Left renal pelvis (tissue), 4 donors: ENCODE measurements around the gene C16orf74. TPM values are rescaled to one million over a fixed set of nuclear protein-coding genes. Genes with fewer than 3 reads are reported as not detected.

Experiments
- DNase-seq, 4 donors: peaks; one replicate each; pipeline ENCODE4 v3.0.0-alpha.2; 2013; ENCODE audit warnings: low read depth in 4 of 4, low spot score in 3 of 4
- polyA plus RNA-seq, 4 donors: library from polyadenylated mRNA; unstranded; fragments of 120-200 nt; gene quantifications; one replicate each; pipeline ENCODE4 v1.2.1, GENCODE V29; 2013; ENCODE audit not compliant: insufficient read length in 4 of 4

Gene C16orf74
- polyA plus RNA-seq, 4 donors: 2.5 to 3.7 (median 3.2) TPM

- no peak for DNase-seq
These were observed 26.9 kb upstream of the C16orf74 start for GRCh38 chr16:85777583-85778310.

GRCh38 chr16:85774811-85775210 is 23.9 kb upstream of the C16orf74 start:
- DNase-seq: no peak

GRCh38 chr16:85774136-85774535 is 23.2 kb upstream of the C16orf74 start:
- DNase-seq: no peak

- no peak for DNase-seq
These were observed 22.1 kb upstream of the C16orf74 start for GRCh38 chr16:85773044-85773443.

GRCh38 chr16:85770741-85771140 is 19.8 kb upstream of the C16orf74 start:
- DNase-seq: no peak

GRCh38 chr16:85768199-85768598 is 17.3 kb upstream of the C16orf74 start:
- no peak for DNase-seq

GRCh38 chr16:85767531-85767930 is 16.6 kb upstream of the C16orf74 start:
- DNase-seq: no peak

GRCh38 chr16:85765767-85766166 is 14.9 kb upstream of the C16orf74 start:
- DNase-seq: no peak

- no peak for DNase-seq
These were observed 14.3 kb upstream of the C16orf74 start for GRCh38 chr16:85765211-85765610.

GRCh38 chr16:85763616-85764015 is 12.7 kb upstream of the C16orf74 start:
- no peak for DNase-seq

GRCh38 chr16:85762970-85763369 is 12.1 kb upstream of the C16orf74 start:
- no peak for DNase-seq

- DNase-seq: no peak
These were observed 11.0 kb upstream of the C16orf74 start for GRCh38 chr16:85761861-85762260.

GRCh38 chr16:85759631-85760419 is 8.9 kb upstream of the C16orf74 start:
- DNase-seq: no peak

- no peak for DNase-seq
These were observed 8.2 kb upstream of the C16orf74 start for GRCh38 chr16:85759136-85759535.

- DNase-seq: no peak
These were observed 6.5 kb upstream of the C16orf74 start for GRCh38 chr16:85757341-85757822.

- DNase-seq: no peak
These were observed 5.3 kb upstream of the C16orf74 start for GRCh38 chr16:85755929-85756768.

GRCh38 chr16:85754413-85754812 is 3.5 kb upstream of the C16orf74 start:
- DNase-seq: no peak

- no peak for DNase-seq
These were observed 3.1 kb upstream of the C16orf74 start for GRCh38 chr16:85753976-85754375.

- no peak for DNase-seq
These were observed 2.7 kb upstream of the C16orf74 start for GRCh38 chr16:85753559-85753958.

- DNase-seq: peak in 3 of 4 donors; percentile 39 to 49 (median 47)
These were observed 1.9 kb upstream of the C16orf74 start for GRCh38 chr16:85752511-85753420.
